Fibroblast of skin of left quadriceps (primary cell): ENCODE data around the gene KASH5.

ENCODE experiments used
- DNase-seq, 2 experiments: peaks; one replicate each; pipeline ENCODE4 v3.0.0-alpha.2; 2013; ENCODE audit warnings: low read depth in 2 of 2

Gene KASH5

DNA sequence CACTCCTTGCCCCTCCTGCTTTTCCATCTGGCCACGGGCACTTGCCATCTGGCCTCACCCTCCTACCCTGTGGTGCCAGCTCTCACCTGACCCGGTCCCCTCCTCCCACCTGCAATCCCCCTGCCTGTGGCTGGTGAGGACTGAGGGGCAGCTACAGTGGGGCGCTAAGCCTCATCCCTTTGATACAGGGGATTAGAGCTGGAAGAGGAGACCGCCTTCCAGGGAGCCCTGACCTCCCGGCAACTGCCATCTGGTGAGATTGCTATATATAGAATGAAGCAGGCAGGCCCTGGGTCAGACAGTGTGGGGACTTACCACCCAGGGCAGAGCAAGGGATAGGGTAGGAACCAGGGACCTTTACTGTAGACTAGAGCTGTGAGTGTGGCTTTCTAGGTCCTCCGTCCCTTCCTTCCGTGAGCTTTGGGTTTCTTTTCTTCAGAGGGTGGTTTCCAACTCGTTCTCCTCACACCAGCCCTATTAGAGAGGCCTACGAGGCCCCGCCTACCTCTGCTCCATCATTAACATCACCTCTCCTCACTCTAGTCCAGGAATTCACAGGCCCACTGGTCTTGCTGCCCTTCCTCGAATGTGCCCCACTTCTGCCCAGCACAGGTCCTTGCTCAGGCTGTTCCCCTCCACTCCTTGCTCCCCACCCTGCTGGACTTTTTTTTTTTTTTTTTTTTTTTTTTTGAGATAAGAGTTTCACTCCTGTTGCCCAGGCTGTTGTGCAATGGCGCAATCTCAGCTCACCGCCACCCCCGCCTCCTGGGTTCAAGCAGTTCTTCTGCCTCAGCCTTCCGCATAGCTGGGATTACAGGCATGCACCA is 7.7 kb downstream of the KASH5 start:
- no peak for DNase-seq

DNA sequence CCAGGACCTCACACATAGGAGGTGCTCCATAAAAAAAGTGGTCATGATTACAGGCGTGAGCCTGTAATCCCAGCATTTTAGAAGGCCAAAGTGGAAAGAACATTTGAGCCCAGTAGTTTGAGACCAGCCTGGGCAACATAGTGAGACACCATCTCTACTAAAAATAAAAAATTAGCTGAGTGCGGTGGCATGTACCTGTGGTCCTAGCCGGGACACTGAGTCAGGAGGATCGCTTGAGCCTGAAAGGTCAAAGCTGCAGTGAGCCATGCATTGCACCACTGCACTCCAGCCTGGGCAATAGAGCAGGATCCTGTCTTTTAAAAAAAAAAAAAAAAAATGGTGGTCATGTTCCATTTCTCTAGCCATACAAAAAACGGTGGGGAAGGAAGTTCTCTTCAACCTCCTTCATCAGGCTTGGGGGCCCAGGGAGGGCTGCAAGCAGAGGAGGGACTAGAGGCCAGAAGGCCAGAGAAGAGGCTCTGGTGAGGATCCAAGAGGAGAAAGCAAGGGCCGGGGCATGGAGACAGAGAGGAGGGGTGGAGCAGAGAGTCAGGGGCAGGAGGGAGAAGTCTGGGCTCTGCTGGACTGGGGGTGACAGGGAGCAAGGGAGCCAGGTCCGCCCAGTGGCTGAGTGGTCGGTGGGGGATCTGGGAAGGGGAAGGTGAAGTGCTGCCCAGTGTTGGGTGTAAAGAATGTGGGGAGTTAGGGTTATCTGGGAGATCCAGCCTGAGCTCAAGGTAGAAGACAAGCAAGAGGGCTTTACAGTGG is 8.9 kb downstream of the KASH5 start:
- DNase-seq = no peak

DNA sequence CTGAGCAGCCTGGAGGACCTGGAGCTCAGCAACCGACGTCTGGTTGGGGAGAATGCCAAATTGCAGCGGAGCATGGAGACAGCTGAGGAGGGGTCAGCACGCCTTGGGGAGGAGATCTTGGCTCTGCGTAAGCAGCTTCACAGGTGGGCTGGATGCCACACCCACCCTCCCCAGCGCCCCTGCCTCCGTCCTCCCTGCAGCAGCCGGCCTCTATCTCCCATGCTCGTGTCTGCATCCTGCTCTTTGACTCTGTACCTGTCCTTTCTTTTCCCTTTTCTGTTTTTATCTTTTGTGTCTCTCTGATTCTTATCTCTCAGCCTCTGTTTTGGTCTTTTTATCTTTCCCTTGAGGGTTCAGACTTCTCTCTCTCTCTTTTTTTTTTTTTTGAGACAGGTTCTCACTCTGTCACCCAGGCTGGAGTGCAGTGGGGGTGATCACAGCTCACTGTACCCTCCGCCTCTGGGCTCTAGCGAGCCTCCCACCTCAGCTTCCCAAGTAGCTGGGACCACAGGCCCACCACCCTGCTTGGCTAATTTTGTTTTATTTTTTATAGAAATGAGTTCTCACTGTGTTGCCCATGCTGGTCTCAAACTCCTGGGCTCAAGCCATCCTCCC is 10.1 kb downstream of the KASH5 start:
- no peak for DNase-seq

DNA sequence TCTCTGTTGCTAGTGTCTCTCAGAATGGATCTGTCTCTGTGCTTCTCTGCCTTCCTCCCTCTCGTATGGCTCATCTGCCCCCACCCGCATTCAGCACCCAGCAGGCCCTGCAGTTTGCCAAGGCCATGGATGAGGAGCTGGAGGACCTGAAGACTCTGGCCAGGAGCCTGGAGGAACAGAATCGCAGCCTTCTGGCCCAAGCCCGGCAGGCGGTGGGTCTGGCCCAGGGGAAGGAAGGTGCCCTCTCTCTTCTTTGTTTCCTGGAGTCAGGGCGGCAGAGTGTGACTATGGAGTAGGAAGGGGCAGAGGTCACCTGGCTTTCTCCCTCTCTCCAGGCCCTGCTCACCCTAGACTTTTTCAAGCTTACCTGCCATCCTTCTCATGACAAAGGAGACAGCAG is 10.9 kb downstream of the KASH5 start:
- no peak for DNase-seq

DNA sequence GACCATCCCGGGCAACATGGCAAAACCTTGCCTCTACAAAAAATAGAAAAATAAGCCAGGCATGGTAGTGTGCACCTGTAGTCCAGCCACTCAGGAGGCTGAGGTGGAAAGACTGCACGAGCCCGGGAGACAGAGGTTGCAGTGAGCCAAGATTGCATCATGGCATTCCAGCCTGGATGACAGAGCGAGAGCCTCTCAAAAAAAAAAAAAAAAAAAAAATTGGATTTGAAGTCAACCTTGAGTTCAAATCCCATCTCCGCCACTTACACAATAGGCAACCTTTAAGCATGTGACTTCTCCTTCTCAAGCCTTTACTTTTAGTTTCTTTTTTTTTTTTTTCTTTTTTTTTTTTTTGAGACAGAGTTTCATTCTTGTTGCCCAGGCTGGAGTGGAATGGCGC is 12.0 kb downstream of the KASH5 start:
- DNase-seq = no peak

DNA sequence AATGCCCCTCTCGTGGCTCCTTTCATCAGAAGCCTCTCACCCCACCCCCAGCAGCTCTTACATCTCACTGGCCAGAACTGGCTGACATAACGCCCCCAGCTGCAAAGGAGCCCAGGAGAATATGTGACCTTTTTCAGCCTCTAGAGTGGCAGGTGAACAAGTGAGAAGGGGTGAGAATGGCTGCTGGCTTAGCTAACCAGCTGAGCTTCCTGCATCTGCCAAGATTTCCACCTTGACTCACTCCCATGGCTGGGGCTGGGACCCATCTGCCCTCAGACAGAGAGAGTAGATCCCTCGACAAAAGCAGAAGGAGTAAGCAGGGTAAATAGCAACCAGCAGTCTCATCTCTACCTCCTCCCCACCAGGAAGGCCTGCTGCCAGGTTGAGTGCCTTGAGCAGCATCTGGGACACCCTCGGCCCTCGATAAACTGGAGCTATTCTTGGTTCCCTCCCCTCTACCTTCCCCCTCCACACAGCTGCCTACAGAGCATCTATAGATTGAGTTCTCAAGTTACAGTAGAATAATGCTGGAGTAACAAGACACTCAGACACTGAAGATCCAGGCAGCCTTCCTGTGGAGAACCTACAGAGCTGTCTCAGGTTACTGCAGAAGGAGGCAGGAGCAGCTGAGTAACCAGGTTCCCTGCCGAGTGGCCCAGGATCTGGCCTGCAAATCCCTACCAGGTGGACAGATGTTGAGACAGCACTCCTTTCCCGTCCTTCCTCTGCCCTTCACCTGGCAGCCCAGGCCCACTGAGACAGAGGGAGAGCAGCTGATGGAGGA is 15.5 kb downstream of the KASH5 start:
- peak; percentile 15 to 37 for DNase-seq

DNA sequence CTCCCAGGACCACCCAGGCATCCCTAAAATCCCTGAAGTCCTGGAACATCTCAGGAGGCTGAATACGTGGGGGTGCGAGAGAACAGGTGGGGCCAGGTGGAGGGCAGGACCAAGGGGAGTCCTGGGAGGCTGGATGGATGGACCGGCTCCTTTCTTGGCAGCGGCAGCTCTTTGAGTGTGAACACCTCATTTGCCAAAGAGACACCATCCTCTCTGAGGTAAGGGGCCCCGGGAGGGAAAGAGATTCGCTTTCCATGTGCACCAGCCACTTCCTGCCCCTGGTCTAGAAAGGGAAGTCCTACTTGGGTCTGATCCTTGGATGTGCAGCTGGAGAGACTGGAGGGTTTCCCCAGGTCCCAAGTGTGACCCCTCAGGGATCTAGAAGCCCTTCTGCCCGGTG is 19.0 kb downstream of the KASH5 start:
- DNase-seq = no peak

DNA sequence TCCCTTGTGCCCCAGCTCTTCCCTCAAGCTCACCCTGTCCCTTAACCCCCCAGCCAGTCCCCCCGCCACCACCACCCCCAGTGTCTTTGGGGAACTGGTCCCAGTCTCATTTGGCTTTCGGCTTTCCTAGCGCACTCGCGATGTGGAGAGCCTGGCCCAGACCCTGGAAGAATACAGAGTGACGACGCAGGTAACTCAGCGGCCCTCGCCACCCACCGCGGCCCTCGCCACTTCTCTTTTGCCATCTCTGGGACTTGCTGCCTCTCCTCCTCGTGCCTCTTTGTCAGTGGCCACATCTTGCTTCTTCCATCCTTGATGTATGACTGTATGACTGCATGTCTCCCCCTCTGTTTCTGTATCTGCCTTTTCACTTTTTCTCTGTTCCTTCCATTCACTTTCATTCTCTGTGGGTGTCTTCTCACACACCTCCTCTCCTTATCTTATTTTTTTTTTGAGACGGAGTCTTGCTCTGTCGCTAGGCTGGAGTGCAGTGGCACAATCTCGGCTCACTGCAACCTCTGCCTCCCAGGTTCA is 19.5 kb downstream of the KASH5 start:
- no peak for DNase-seq

DNA sequence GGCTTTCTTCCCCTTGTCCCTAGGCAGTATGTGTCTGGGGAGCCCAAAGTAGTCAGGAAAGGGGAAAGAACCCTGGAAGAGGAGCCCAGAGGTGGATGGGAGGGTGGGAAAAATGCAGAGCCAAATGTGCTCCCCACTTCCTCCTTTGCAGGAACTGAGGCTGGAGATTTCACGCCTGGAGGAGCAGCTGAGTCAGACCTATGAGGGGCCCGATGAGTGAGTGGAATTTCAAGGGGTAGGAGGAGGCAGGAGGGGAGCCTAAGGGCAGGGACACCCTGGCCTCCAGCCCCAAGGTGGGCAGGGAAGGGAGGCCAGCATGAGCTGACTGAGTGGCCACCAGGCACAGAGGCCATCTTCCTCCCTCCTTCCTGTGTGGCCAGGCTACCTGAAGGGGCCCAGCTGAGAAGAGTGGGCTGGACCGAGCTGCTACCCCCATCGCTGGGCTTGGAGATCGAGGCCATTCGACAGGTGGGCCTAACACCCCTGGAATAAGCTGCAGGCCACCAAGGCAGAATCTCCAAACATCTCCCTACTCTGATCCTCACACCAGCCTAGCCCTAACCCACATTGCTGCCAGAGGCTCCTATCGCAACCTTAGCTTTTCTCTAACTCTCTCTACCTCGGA is 20.9 kb downstream of the KASH5 start:
- no peak for DNase-seq

DNA sequence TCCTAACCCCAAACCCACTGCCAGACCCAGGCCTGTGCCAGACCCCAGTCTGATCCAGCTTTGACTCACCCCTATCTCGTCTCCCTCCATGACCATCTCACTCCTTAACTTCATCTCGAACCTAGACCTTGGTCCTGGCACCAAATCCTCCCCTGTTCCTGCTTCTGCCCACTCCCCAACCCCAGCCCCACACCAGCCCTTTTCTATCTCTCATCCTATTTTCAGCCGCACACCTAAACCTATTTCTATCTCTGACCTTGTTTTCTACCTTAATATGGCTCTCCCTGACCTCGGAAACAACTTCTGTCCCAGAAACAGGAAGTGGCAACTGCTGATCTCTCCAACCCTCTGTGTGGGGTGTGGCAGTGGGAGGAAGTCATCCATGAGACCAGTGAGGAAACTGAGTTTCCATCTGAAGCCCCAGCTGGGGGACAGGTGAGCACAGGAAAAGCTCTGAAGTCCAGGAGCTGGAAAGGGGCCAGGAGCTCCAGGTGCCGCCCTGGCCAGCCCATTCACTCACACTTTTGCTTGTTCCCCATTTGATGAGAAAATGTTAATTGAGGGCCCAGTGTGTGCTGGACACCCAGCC is 21.5 kb downstream of the KASH5 start:
- DNase-seq = no peak

DNA sequence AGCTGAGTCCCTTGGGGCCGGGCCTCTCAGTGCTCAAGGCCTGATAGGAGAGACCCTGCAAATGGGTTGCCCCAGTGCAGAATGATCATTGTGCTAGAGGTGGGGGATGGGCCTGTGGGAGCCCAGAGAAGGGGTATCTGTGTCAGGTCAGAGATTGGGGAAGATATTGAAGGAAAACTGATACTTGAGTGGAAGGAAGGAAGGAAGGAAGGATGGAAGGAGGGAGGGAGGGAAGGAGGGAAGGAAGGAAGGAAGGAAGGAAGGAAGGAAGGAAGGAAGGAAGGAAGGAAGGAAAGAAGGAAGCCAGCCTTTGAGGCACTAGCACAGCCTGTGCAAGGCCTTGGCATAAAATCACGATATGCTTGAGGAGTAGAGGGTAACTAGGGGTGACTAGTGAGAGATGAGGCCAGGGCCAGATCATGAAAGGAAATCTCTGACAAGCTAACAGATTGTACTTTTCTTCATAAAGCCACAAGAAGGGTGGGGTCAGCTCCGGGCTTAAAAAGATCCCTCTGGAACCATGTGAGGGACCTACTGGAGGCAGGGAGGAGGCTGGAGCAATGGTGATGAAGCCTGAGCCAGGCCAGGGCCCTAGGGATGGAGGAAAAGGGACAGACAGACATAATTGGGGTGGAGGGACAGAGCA is 23.8 kb downstream of the KASH5 start:
- no peak for DNase-seq

DNA sequence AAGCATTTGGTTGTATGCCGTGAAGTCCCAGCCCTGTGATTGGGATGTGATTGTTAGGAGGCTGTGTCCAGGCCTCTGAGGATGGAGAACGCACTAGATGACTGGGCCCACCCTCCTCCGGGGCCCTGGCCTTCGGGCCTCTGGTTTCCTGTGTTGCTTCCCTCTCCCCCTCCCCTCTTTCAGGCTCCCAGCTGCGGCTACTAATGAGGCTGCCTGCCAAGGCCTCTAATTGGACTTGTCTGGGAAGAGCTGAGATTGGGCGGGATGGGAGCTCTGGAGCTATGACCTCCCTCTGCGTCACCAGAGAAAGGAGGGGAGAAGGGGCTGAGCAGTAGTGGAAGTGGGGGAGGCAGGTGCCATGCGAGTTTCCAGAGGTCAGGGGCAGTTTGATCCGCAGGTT is 25.3 kb downstream of the KASH5 start:
- peak; percentile 11 to 17 for DNase-seq

DNA sequence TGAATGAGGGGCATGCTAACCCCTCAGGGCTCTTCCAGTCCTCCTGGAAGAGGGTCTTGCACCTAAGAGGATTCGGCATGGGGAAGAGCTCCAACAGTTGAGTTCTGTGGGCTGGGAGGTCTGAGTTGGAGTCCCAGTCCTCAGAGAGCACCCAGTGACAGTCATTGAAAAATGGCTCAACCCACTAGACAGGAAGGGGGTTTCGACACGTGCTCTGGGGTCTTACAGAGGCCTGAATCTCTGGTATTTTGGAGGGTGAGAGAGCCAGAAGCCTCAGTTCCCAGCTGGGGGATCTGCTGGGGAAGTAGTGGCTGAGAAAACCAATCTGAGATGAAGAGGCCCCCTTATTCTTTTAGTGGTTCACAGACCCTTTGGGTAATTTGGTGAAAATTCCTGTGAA is 26.2 kb downstream of the KASH5 start:
- DNase-seq = no peak

DNA sequence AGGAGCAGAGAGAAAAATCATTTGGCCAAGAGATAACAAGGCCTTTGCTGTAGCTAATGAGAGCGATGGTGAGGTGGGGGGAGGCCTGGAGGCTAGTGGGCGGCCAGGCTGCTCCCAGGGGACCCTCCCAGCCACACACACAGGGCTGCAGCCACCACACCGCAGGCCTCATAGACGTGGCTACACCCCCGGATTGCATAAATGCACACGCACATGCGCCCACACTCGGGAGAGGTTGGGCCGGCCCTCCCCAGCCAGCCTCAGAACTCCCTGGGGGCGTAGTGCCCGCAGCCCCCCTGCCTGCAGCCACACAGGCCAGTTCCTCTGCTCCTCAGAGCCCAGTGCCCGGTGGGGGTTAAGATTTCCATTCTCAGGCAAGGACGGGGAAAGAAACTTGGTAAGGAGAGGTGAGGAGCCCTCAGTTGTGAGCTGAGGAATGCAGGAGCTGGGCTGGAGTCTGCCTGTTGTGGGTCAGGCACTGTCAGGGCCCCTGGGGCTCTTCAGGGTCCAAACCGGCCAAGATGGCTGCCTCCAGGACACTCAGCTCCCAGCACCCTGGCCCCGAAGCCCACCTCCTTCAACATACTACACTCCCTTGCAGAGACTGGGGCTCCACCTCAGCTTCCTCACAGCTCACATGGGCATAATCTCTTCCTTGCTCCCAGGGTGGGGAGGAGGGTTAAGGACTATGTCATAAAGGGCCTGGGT is 27.2 kb downstream of the KASH5 start:
- no peak for DNase-seq

DNA sequence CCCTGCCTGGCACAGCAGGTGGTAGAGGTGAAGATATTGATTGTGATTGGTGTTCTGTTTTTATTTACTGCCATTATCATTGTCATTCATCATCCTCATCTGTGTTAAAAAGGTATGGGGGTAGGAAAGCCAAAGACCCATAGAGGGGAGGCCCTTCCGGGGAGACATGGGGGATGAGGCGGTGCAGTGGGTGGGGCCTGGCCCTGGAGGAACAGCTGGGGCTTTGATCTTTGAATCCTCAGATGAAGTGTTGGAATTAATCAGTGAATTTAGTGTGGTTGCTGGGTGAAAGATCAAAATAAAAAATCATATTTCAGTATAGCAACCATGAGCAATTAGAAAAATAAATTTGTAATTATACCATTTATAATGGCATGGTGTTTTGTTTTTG is 27.8 kb downstream of the KASH5 start:
- no peak for DNase-seq

DNA sequence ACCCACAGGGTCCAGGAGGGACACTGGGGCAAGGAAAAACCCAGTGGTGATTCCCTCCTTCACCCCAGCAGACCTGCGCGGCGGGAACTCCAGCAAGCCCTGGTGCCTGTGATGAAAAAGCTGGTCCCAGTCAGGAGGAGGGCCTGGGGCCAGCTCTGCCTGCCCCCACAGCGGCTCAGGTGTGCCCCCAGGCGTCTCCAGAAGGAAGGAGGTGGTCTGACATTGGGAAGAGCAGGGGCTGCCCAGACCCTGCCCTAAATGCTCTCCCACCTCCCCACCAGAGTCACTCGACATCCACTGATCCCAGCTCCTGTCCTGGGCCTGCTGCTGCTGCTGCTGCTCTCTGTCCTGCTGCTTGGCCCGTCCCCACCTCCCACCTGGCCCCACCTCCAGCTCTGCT is 29.0 kb downstream of the KASH5 start:
- no peak for DNase-seq

DNA sequence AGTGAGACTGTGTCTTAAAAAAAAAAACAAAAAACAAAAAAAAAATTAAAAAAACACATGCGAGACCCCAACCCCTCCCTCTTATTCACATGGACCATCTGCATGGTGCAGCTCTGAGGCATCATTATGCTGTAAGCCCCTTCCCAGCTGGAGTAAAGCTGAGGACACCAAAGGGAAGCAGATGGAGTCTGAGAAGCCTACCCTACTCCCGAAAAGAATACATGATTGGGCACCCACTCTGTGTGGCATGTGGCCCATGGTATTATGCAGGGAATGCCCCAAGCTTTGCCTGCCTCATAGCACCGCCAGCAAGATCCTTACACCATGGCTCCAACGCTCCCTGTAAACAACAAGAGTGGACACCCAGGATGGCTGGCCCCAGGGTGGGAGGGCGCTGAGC is 30.5 kb downstream of the KASH5 start:
- no peak for DNase-seq

DNA sequence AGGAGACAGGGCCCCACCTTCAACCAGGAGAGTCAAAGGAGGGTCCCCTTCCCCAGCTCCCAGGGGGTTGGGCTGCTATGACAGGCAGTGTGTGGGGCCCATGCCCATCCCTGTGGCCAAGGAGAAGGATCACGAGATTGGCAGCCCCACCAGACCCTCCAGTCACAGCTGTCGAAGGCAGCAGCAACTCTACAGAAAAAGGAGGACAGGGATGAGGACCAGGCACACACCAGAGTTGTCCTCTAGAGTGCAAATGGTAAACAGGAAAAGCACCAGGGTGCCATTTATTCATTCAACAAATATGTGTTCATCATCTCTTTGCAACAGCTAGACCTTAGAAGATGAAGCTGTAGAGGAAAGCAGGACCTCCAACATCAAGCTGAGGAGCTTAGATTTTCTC is 31.1 kb downstream of the KASH5 start:
- DNase-seq = no peak

DNA sequence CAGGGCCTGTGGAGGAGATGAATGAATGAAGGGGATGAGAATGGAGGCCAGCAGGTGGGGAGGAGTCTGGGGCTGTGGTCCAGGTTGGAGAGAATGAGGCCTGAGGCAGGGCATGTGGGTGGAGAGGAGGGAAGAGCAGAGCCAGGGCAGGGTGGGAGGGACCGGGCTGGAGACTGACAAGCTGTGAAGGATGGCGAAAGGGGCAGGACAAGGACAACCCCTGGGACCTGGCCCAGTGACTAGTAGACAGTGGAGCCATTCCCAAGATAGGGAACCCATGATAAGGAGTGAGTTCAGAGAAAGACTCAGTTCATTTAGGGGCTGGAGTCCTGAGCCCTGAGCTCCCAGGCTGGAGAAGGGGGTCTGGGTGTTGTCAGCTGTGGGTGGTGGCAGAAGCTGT is 32.2 kb downstream of the KASH5 start:
- DNase-seq = no peak
